ENCODE measurements around the gene CLCN4.

DNA sequence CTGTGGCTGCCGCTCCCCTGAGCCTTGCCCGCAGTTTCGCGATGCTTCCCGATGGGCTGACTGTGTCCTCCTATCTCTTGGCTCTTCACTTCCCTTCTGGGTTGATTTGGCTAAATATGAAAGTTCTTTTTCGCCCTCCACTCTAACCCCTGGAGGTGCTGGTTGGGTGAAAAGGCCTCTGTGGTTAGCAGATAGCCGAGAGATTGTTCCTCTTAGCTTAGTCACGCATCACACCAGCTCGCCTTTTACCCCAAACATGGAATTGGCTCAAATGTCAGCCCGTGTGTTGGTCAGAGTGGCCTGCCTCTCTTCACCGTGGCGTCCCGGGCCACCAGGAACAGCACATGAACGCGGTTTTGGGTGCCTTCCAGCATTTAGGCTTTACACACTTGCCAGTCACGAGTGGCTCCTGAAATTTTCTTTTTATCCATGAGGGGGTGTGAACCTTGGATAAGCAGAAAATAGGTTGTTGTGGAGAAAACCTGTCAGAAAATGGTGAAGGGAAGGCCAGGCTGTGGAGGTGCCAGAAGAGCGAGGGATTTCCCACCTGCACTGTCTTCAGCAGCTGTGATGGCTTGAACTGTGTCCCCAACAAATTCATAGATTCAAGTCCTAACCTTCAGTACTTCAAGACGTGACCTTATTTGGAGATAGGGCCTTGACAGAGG is 8.9 kb downstream of the CLCN4 start:
- TF ChIP-seq POLR2AphosphoS5 (IDR thresholded peaks at IDR 0.05; ENCODE audit: low read depth, low read length), result no peak
- TF ChIP-seq POLR2A (IDR thresholded peaks at IDR 0.05; ENCODE audit: low read depth, low read length), result no peak
- TF ChIP-seq TAF1 (IDR thresholded peaks at IDR 0.05; ENCODE audit: low read depth, low read length), result no peak
- TF ChIP-seq POU2F2 (IDR thresholded peaks at IDR 0.05; ENCODE audit: low read depth, low read length), result no peak
- TF ChIP-seq SPI1 (IDR thresholded peaks at IDR 0.05; ENCODE audit: low read depth, low read length), result peak; percentile 55; the same call in 1 of the 2 replicates
- no peak for TF ChIP-seq PAX5 (IDR thresholded peaks at IDR 0.05; ENCODE audit: insufficient read depth, low read length, severe bottlenecking)
